Retinal pigment epithelial cell (primary cell): Measurements from ENCODE around the gene IL1RL2.

Experiments used
- DNase-seq: peaks from one replicate; pipeline ENCODE4 v3.0.0-alpha.2; 2010; ENCODE audit warnings: low read depth
- H3K4me3 ChIP-seq: 2 replicates; pipeline ENCODE4 v1.5.1; 2011; ENCODE audit warnings: mild to moderate bottlenecking, low read length, control low read depth, moderate library complexity
- CTCF ChIP-seq: conservative IDR thresholded peaks from 2 replicates; pipeline ENCODE4 v1.5.1; 2011; ENCODE audit warnings: low read depth, low read length, control low read depth, inconsistent platforms

The IL1RL2 gene

GRCh38 chr2:102194609-102195268 is 7.9 kb downstream of the IL1RL2 start:
- TF ChIP-seq CTCF: no peak
- no peak for DNase-seq
- no peak overlapping the region for H3K4me3 ChIP-seq

GRCh38 chr2:102197389-102198137 is 10.7 kb downstream of the IL1RL2 start:
- TF ChIP-seq CTCF: no peak
- no peak for DNase-seq
- H3K4me3 ChIP-seq: no peak overlapping the region

GRCh38 chr2:102200539-102200938 is 13.7 kb downstream of the IL1RL2 start:
- no peak for DNase-seq
- no peak for TF ChIP-seq CTCF
- no peak overlapping the region for H3K4me3 ChIP-seq

GRCh38 chr2:102204638-102205037 is 17.8 kb downstream of the IL1RL2 start:
- H3K4me3 ChIP-seq: no peak overlapping the region
- no peak for DNase-seq
- no peak for TF ChIP-seq CTCF

- TF ChIP-seq CTCF: no peak
- DNase-seq: no peak
Measured at GRCh38 chr2:102206666-102207341, 20.0 kb downstream of the IL1RL2 start.

GRCh38 chr2:102208774-102209173 is 22.0 kb downstream of the IL1RL2 start:
- TF ChIP-seq CTCF: no peak
- DNase-seq: no peak

More at GRCh38 chr2:102206666-102207341, 20.0 kb downstream of the IL1RL2 start:
- H3K4me3 ChIP-seq: no peak overlapping the region

More at GRCh38 chr2:102208774-102209173, 22.0 kb downstream of the IL1RL2 start:
- H3K4me3 ChIP-seq: no peak overlapping the region
